Activated naive CD4-positive, alpha-beta T cell treated with anti-CD3 and anti-CD28 coated beads, Interleukin-2, amount 50 U/mL, for 24 hours (primary cell): ENCODE measurements around the gene RFX6.

Experiments used
- H3K27ac Mint-ChIP-seq: one replicate; pipeline ENCODE4 v1.8.0; 2021; ENCODE audit warnings: mild to moderate bottlenecking, mixed read lengths
- H3K27me3 Mint-ChIP-seq: one replicate; pipeline ENCODE4 v1.8.0; 2021; ENCODE audit warnings: mixed read lengths
- H3K36me3 Mint-ChIP-seq: one replicate; pipeline ENCODE4 v1.8.0; 2021; ENCODE audit warnings: mixed read lengths
- H3K4me1 Mint-ChIP-seq: one replicate; pipeline ENCODE4 v1.8.0; 2021; ENCODE audit warnings: mixed read lengths
- H3K4me3 Mint-ChIP-seq: one replicate; pipeline ENCODE4 v1.8.0; 2021; ENCODE audit warnings: mild to moderate bottlenecking, mixed read lengths
- H3K9me3 Mint-ChIP-seq: one replicate; pipeline ENCODE4 v1.8.0; 2021; ENCODE audit warnings: mixed read lengths

RFX6 gene

DNA sequence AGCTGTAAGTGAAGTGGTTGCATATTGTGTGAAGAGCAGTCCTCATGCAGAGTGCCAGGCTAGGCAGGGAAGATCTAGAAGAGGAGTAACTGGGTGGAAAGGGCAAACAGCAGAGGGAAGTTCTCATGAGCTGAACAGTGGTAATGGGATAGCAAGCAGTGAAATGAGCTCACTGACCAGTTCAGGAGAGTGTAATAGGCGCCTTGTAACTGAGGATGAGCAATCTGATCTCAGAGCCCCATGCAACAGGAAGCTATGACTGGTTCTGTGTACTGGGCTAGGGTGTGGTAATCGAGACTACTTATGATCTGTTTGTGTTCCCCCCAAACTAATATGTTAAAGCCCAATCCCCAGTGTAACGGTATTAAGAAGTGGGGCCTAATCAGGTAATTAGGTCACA, 98.6 kb downstream of the RFX6 start:
- H3K4me3 Mint-ChIP-seq, result no peak overlapping the region
- H3K9me3 Mint-ChIP-seq, result no peaks in the 10 kb centered on the region
- H3K27me3 Mint-ChIP-seq, result peaks cover 4% of the 10 kb centered on the region
- no peak overlapping the region for H3K27ac Mint-ChIP-seq
- H3K4me1 Mint-ChIP-seq, result no peaks in the 10 kb centered on the region
- no peaks in the 10 kb centered on the region for H3K36me3 Mint-ChIP-seq

DNA sequence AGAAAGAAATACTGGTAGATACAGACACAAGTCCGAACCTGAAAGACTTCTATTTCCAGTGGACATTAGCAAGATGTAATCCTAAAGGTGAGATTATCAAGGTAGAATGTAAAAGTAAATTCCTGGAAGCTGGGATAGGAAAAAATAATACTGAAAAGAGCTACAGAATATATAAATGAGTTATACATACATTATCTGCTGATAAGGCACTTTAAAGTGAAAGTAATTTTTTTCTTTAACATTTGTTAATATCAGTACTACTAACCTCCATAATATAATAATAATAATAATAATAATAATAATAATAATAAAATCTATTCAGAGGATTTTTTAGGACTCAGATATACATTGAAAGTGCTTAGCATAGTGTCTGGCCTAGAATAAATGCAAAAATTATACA, 102.5 kb downstream of the RFX6 start:
- Mint-ChIP-seq H3K4me1 (no peaks in the 10 kb centered on the region), H3K36me3 (no peaks in the 10 kb centered on the region), H3K9me3 (peaks cover 12% of the 10 kb centered on the region), H3K27ac (no peak overlapping the region), H3K27me3 (peaks cover 2% of the 10 kb centered on the region), H3K4me3 (no peak overlapping the region)
